HepG2 (cell line): ENCODE measurements around the gene NSUN6. TPM values are rescaled to one million over a fixed set of nuclear protein-coding genes. Genes with fewer than 3 reads are reported as not detected.

Source experiments
- ATF7-NPFF ChIP-seq: sonication (generic); formaldehyde crosslinking; IDR thresholded peaks from 2 replicates; pipeline ENCODE4 v1.8.1; 2023; ENCODE audit warnings: mild to moderate bottlenecking, low read depth, missing genetic modification reagents, moderate library complexity
- FLYWCH1 ChIP-seq: sonication (generic); formaldehyde crosslinking; IDR thresholded peaks from 2 replicates; pipeline ENCODE4 v1.8.1; 2023; ENCODE audit warnings: mild to moderate bottlenecking, missing genetic modification reagents
- IRX3 ChIP-seq: sonication (generic); formaldehyde crosslinking; IDR thresholded peaks from 2 replicates; pipeline ENCODE4 v1.8.1; 2023; ENCODE audit warnings: mild to moderate bottlenecking, low read depth, missing genetic modification reagents, borderline replicate concordance
- JDP2 ChIP-seq: sonication (generic); formaldehyde crosslinking; IDR thresholded peaks from 2 replicates; pipeline ENCODE4 v1.8.1; 2022; ENCODE audit warnings: missing genetic modification reagents, borderline replicate concordance
- KDM1A ChIP-seq: IDR thresholded peaks from 2 replicates; pipeline ENCODE4 v1.6.1; 2016; ENCODE audit warnings: missing compliant biosample characterization
- KDM6A ChIP-seq: IDR thresholded peaks from 2 replicates; pipeline ENCODE4 v1.6.1; 2016; ENCODE audit warnings: low read depth
- MBD4 ChIP-seq: IDR thresholded peaks from 2 replicates; pipeline ENCODE4 v1.6.1; 2012; ENCODE audit warnings: low read length, inconsistent platforms, borderline replicate concordance
- MEF2D ChIP-seq: sonication (generic); formaldehyde crosslinking; IDR thresholded peaks from 2 replicates; pipeline ENCODE4 v1.5.1; 2020; ENCODE audit warnings: mild to moderate bottlenecking, missing genetic modification reagents
- MIXL1 ChIP-seq: IDR thresholded peaks from 2 replicates; pipeline ENCODE4 v1.6.1; 2016
- NFKB2 ChIP-seq: sonication (generic); formaldehyde crosslinking; IDR thresholded peaks from 2 replicates; pipeline ENCODE4 v1.4.0; 2020; ENCODE audit warnings: missing genetic modification reagents, borderline replicate concordance
- NR2F2 ChIP-seq: IDR thresholded peaks from 2 replicates; pipeline ENCODE4 v1.6.1; 2012; ENCODE audit warnings: low read depth, inconsistent platforms, borderline replicate concordance
- RBAK ChIP-seq: sonication (generic); formaldehyde crosslinking; IDR thresholded peaks from 2 replicates; pipeline ENCODE4 v1.5.1; 2020; ENCODE audit warnings: mild to moderate bottlenecking, missing genetic modification reagents
- TBL1XR1 ChIP-seq: fragments of 150-350 bp; IDR thresholded peaks from 2 replicates; pipeline ENCODE4 v1.6.1; 2014; ENCODE audit warnings: borderline replicate concordance, low read length; ENCODE audit not compliant: partially characterized antibody
- ZBTB1 ChIP-seq: sonication (generic); formaldehyde crosslinking; IDR thresholded peaks from 2 replicates; pipeline ENCODE4 v1.4.0; 2020; ENCODE audit warnings: missing genetic modification reagents, borderline replicate concordance
- ZKSCAN1 ChIP-seq: fragments of 150-350 bp; IDR thresholded peaks from 2 replicates; pipeline ENCODE4 v1.6.1; 2014; ENCODE audit warnings: low read length
- ZNF234 ChIP-seq: sonication (generic); formaldehyde crosslinking; conservative IDR thresholded peaks from 2 replicates; pipeline ENCODE4 v1.5.1; 2020; ENCODE audit warnings: mild to moderate bottlenecking, missing genetic modification reagents
- ZNF264 ChIP-seq: sonication (generic); formaldehyde crosslinking; IDR thresholded peaks from 2 replicates; pipeline ENCODE4 v1.4.0; 2020; ENCODE audit warnings: missing genetic modification reagents
- ZNF274 ChIP-seq: sonication (generic); formaldehyde crosslinking; IDR thresholded peaks from 2 replicates; pipeline ENCODE4 v1.5.1; 2020; ENCODE audit warnings: mild to moderate bottlenecking, missing genetic modification reagents
- ZNF343 ChIP-seq: sonication (generic); formaldehyde crosslinking; IDR thresholded peaks from 2 replicates; pipeline ENCODE4 v1.4.0; 2020; ENCODE audit warnings: mild to moderate bottlenecking, missing genetic modification reagents
- ZNF720 ChIP-seq: sonication (generic); formaldehyde crosslinking; IDR thresholded peaks from 2 replicates; pipeline ENCODE4 v1.4.0; 2020; ENCODE audit warnings: missing genetic modification reagents
- ZNF788 ChIP-seq: sonication (generic); formaldehyde crosslinking; IDR thresholded peaks from 2 replicates; pipeline ENCODE4 v1.5.0; 2020; ENCODE audit warnings: mild to moderate bottlenecking, missing genetic modification reagents, borderline replicate concordance
- ZNF883 ChIP-seq: sonication (generic); formaldehyde crosslinking; IDR thresholded peaks from 2 replicates; pipeline ENCODE4 v1.5.1; 2020; ENCODE audit warnings: mild to moderate bottlenecking, missing genetic modification reagents; ENCODE audit errors: not compliant biosample characterization
- ZSCAN12 ChIP-seq: sonication (generic); formaldehyde crosslinking; IDR thresholded peaks from 2 replicates; pipeline ENCODE4 v1.9.0; 2021; ENCODE audit warnings: mild to moderate bottlenecking, missing genetic modification reagents
- polyA plus RNA-seq, 8 experiments: library from polyadenylated mRNA; depleted of rRNA in 3 of 8; stranded (reverse) in 7 of 8; unstranded in 1 of 8; fragments of >200 nt; fragmentation: Illumina TruSeq in 4 of 8; extraction: Trizol in 4 of 8; gene quantifications; 2 replicates each; pipeline versions ENCODE4 v1.2.1 to v1.2.3, GENCODE V29; 2011 to 2016; ENCODE audit warnings: low read depth in 4 of 8, missing spikeins in 1 of 8, mixed read lengths in 1 of 8; ENCODE audit not compliant: insufficient read depth in 1 of 8
- total RNA-seq, 5 experiments: library from RNA; depleted of rRNA; stranded (reverse); fragments of >200 nt; fragmentation: Illumina TruSeq; extraction: Trizol; gene quantifications; 2 replicates each; pipeline ENCODE4 v1.2.3, GENCODE V29; 2016; ENCODE audit warnings: low read depth in 1 of 5
- TF ChIP-seq, protein P1 (sequence below): IDR thresholded peaks from 2 replicates; pipeline ENCODE4 v1.6.1; 2016; ENCODE audit warnings: missing compliant biosample characterization, missing genetic modification reagents, borderline replicate concordance
- TF ChIP-seq, protein P2 (sequence below): sonication (generic); formaldehyde crosslinking; IDR thresholded peaks from 2 replicates; pipeline ENCODE4 v1.4.0; 2020; ENCODE audit warnings: mild to moderate bottlenecking, missing genetic modification reagents

NSUN6 gene
- total and polyA plus RNA-seq, 2 of the 13 experiments (the other 11 are each of a cell fraction or from before 2014, with no cell fraction given) = 17.2 to 19.3 TPM

- no peak for TF ChIP-seq ZNF234 (CRISPR knock-in tag)
- TF ChIP-seq KDM6A = no peak
- TF ChIP-seq ZNF883 = no peak
- TF ChIP-seq ZNF788 = peak; percentile 76; the same call in 1 of the 2 replicates
- TF ChIP-seq, protein P1, sequence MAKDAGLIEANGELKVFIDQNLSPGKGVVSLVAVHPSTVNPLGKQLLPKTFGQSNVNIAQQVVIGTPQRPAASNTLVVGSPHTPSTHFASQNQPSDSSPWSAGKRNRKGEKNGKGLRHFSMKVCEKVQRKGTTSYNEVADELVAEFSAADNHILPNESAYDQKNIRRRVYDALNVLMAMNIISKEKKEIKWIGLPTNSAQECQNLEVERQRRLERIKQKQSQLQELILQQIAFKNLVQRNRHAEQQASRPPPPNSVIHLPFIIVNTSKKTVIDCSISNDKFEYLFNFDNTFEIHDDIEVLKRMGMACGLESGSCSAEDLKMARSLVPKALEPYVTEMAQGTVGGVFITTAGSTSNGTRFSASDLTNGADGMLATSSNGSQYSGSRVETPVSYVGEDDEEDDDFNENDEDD (CRISPR knock-in tag) = peak; percentile 84; the same call in 1 of the 2 replicates
- TF ChIP-seq ZKSCAN1 = 0 out of 2 replicates have a peak, but pooled peaks have one; percentile 16
- no peak for TF ChIP-seq RBAK (CRISPR knock-in tag)
- peak; percentile 20; the same call in 1 of the 2 replicates for TF ChIP-seq NR2F2
- no peak for TF ChIP-seq ZNF264 (CRISPR knock-in tag)
- TF ChIP-seq KDM1A = no peak
- TF ChIP-seq ATF7-NPFF (CRISPR knock-in tag) = peak; percentile 49; the same call in 1 of the 2 replicates
- TF ChIP-seq MEF2D (CRISPR knock-in tag) = peak; percentile 70; the same call in 1 of the 2 replicates
- TF ChIP-seq IRX3 (CRISPR knock-in tag) = no peak
- no peak for TF ChIP-seq NFKB2
- no peak for TF ChIP-seq JDP2 (CRISPR knock-in tag)
- no peak for TF ChIP-seq MIXL1 (CRISPR knock-in tag)
- peak; percentile 54 for TF ChIP-seq TBL1XR1
- TF ChIP-seq, protein P2, sequence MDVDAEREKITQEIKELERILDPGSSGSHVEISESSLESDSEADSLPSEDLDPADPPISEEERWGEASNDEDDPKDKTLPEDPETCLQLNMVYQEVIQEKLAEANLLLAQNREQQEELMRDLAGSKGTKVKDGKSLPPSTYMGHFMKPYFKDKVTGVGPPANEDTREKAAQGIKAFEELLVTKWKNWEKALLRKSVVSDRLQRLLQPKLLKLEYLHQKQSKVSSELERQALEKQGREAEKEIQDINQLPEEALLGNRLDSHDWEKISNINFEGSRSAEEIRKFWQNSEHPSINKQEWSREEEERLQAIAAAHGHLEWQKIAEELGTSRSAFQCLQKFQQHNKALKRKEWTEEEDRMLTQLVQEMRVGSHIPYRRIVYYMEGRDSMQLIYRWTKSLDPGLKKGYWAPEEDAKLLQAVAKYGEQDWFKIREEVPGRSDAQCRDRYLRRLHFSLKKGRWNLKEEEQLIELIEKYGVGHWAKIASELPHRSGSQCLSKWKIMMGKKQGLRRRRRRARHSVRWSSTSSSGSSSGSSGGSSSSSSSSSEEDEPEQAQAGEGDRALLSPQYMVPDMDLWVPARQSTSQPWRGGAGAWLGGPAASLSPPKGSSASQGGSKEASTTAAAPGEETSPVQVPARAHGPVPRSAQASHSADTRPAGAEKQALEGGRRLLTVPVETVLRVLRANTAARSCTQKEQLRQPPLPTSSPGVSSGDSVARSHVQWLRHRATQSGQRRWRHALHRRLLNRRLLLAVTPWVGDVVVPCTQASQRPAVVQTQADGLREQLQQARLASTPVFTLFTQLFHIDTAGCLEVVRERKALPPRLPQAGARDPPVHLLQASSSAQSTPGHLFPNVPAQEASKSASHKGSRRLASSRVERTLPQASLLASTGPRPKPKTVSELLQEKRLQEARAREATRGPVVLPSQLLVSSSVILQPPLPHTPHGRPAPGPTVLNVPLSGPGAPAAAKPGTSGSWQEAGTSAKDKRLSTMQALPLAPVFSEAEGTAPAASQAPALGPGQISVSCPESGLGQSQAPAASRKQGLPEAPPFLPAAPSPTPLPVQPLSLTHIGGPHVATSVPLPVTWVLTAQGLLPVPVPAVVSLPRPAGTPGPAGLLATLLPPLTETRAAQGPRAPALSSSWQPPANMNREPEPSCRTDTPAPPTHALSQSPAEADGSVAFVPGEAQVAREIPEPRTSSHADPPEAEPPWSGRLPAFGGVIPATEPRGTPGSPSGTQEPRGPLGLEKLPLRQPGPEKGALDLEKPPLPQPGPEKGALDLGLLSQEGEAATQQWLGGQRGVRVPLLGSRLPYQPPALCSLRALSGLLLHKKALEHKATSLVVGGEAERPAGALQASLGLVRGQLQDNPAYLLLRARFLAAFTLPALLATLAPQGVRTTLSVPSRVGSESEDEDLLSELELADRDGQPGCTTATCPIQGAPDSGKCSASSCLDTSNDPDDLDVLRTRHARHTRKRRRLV (CRISPR knock-in tag) = 0 out of 2 replicates have a peak, but pooled peaks have one; percentile 28
- no peak for TF ChIP-seq ZSCAN12 (CRISPR knock-in tag)
- TF ChIP-seq ZNF720 (CRISPR knock-in tag) = no peak
- peak; percentile 63; the same call in 1 of the 2 replicates for TF ChIP-seq ZNF274 (CRISPR knock-in tag)
- TF ChIP-seq FLYWCH1 (CRISPR knock-in tag) = no peak
- no peak for TF ChIP-seq ZNF343 (CRISPR knock-in tag)
- TF ChIP-seq MBD4 = no peak
- TF ChIP-seq ZBTB1 = no peak
These were observed at the start of gene NSUN6 (continued) for GRCh38 chr10:18651324-18652007.
